Vagina (tissue), 2 donors: ENCODE measurements around the gene ZSCAN12. TPM values are rescaled to one million over a fixed set of nuclear protein-coding genes. Genes with fewer than 3 reads are reported as not detected.

ENCODE experiments used
- DNase-seq, 2 donors: peaks; one replicate each; pipeline ENCODE4 v3.0.0-alpha.2; 2017; ENCODE audit errors: extremely low spot score in 2 of 2
- H3K27ac ChIP-seq: fragments of 200-600 bp; sonication (generic); one replicate; pipeline ENCODE4 v1.5.1; 2019
- H3K27me3 ChIP-seq: fragments of 200-600 bp; sonication (generic); one replicate; pipeline ENCODE4 v1.5.1; 2019
- H3K36me3 ChIP-seq, 2 donors: fragments of 200-600 bp; sonication (generic); one replicate each; pipeline ENCODE4 v1.5.1; 2017 to 2019
- H3K4me1 ChIP-seq: fragments of 200-600 bp; sonication (generic); one replicate; pipeline ENCODE4 v1.5.1; 2019
- H3K4me3 ChIP-seq, 2 donors: fragments of 200-600 bp; sonication (generic); 1 replicate in 1 of 2; 2 replicates in 1 of 2; pipeline ENCODE4 v1.5.1; 2016 to 2019
- H3K9me3 ChIP-seq: fragments of 200-600 bp; sonication (generic); one replicate; pipeline ENCODE4 v1.5.1; 2019
- POLR2A ChIP-seq, 2 donors: fragments of 450-650 bp; IDR thresholded peaks; one replicate each; pipeline ENCODE4 v1.6.1; 2017; ENCODE audit warnings: antibody characterized with exemption in 2 of 2, mild to moderate bottlenecking in 2 of 2, moderate library complexity in 2 of 2
- POLR2AphosphoS5 ChIP-seq, 2 donors: sonication (generic); formaldehyde crosslinking; IDR thresholded peaks; one replicate each; pipeline ENCODE4 v1.9.0; 2017; ENCODE audit warnings: antibody characterized with exemption in 2 of 2, mild to moderate bottlenecking in 2 of 2, low read depth in 1 of 2; ENCODE audit not compliant: insufficient read depth in 1 of 2
- intact Hi-C: fragments of 100-400 bp; cut with DNase I; formaldehyde crosslinking; loops from one replicate; pipeline ENCODE4 v1.15.1; 2023
- total RNA-seq: library from RNA; depleted of rRNA; stranded (reverse); fragments of >200 nt; gene quantifications from one replicate; pipeline ENCODE4 v1.2.3, GENCODE V29; 2016
- TF ChIP-seq, protein P1 (sequence below), 3 experiments: fragments of 450-650 bp in 2 of 3; fragments of 200-600 bp in 1 of 3; sonication (generic) in 1 of 3; IDR thresholded peaks; one replicate each; pipeline ENCODE4 v1.5.1; 2017 to 2019; ENCODE audit warnings: antibody characterized with exemption in 3 of 3, mild to moderate bottlenecking in 2 of 3, moderate library complexity in 2 of 3

The ZSCAN12 gene
- total RNA-seq, 1 donor from 2014 or later = 5.9 TPM

DNA sequence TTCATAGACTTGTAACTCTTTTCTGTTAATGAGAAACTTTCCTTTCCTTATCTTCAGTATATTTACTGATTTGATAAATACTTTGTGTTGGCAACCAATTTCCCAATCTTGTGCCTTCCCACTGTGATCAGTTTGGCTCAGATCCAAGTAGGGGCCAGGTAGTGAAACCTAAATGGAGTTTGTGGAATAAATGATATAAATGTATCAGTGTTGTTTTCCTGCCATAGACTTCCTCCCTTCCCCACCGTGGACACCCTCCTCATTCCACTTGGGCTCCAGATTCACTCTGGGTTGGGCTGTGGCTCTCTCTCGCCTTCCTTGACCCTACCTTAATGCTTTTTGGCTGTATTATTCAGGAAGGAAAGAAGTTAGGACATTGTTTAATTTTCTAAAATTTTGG lies 48.5 kb downstream of the ZSCAN12 start:
- Histone ChIP-seq H3K9me3 (no peaks in the 10 kb centered on the region), H3K36me3 (no peaks in the 10 kb centered on the region), H3K27ac (no peak overlapping the region), H3K4me3 (peak overlapping the region; percentile 1 to 70), H3K4me1 (peaks cover 42% of the 10 kb centered on the region), H3K27me3 (no peaks in the 10 kb centered on the region)
- TF ChIP-seq POLR2AphosphoS5 (IDR thresholded peaks at IDR 0.05; ENCODE audit: insufficient read depth in 1 of 2, low read depth in 1 of 2) = no peak
- no peak for TF ChIP-seq POLR2A (IDR thresholded peaks at IDR 0.05)
- TF ChIP-seq, protein P1, sequence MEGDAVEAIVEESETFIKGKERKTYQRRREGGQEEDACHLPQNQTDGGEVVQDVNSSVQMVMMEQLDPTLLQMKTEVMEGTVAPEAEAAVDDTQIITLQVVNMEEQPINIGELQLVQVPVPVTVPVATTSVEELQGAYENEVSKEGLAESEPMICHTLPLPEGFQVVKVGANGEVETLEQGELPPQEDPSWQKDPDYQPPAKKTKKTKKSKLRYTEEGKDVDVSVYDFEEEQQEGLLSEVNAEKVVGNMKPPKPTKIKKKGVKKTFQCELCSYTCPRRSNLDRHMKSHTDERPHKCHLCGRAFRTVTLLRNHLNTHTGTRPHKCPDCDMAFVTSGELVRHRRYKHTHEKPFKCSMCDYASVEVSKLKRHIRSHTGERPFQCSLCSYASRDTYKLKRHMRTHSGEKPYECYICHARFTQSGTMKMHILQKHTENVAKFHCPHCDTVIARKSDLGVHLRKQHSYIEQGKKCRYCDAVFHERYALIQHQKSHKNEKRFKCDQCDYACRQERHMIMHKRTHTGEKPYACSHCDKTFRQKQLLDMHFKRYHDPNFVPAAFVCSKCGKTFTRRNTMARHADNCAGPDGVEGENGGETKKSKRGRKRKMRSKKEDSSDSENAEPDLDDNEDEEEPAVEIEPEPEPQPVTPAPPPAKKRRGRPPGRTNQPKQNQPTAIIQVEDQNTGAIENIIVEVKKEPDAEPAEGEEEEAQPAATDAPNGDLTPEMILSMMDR (IDR thresholded peaks at IDR 0.05) = no peak
- intact Hi-C loops = loop anchor here (10.0 kb wide), 1 partner anchor 226 kb away; the partner anchor contains the start of gene ZSCAN16
- DNase-seq = no peak

- no peak for DNase-seq
- H3K27ac ChIP-seq = peak within 1 kb of the TSS; percentile 71
- intact Hi-C loops = loop anchor here (10.0 kb wide), 1 partner anchor 225 kb away; the partner anchor contains the start of gene ZSCAN16
- no peaks in the 10 kb centered on the region for H3K36me3 ChIP-seq
- H3K9me3 ChIP-seq = no peaks in the 10 kb centered on the region
- H3K4me1 ChIP-seq = peaks cover 34% of the 10 kb centered on the region
- TF ChIP-seq POLR2AphosphoS5 (IDR thresholded peaks at IDR 0.05; ENCODE audit: insufficient read depth in 1 of 2, low read depth in 1 of 2) = peak; percentile 55 to 89
- TF ChIP-seq POLR2A (IDR thresholded peaks at IDR 0.05) = no peak
- H3K4me3 ChIP-seq = peak within 1 kb of the TSS; percentile 70 to 83
- H3K27me3 ChIP-seq = no peaks in the 10 kb centered on the region
Observed at GRCh38 chr6:28349892-28350737, 49.4 kb downstream of the ZSCAN12 start, which contains the start of gene ZKSCAN3. ZKSCAN3 (plus strand) TSS chr6:28349947; CDS start chr6:28359587, 9,640 bp downstream.

DNA sequence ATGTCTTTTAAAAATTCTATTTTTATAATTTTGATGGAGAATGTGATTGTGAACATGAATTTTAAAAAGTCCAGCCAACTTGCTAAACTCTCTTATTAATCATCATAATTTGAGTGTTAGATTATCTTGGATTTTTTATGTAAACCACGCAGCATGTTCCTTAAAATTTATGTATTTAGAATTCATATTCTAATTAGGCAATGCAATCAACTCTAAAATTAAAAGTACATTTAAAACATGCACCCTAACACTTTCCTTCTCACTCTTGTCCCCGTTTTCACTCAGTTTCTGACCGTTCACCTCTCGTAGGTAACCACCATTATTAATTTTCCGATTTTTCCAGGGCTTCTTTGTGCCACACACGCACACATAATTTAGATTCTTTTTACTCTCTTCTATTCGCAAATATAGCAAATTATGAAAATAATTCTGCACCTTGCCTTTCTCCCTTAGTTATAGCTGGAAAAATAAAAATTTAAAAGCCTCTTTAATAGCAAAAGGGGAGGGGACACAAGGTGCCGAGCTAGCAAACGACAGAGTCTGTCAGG lies 50.1 kb downstream of the ZSCAN12 start:
- peak overlapping the region; percentile 71 for H3K27ac ChIP-seq
- no peaks in the 10 kb centered on the region for H3K27me3 ChIP-seq
- TF ChIP-seq, protein P1 (IDR thresholded peaks at IDR 0.05) = no peak
- no peak for TF ChIP-seq POLR2AphosphoS5 (IDR thresholded peaks at IDR 0.05; ENCODE audit: insufficient read depth in 1 of 2, low read depth in 1 of 2)
- no peak for TF ChIP-seq POLR2A (IDR thresholded peaks at IDR 0.05)
- H3K36me3 ChIP-seq = no peaks in the 10 kb centered on the region
- H3K4me1 ChIP-seq = peaks cover 27% of the 10 kb centered on the region
- no peak for DNase-seq
- H3K9me3 ChIP-seq = no peaks in the 10 kb centered on the region
- intact Hi-C loops = no loop called here
- H3K4me3 ChIP-seq = peak overlapping the region; percentile 70 to 83

DNA sequence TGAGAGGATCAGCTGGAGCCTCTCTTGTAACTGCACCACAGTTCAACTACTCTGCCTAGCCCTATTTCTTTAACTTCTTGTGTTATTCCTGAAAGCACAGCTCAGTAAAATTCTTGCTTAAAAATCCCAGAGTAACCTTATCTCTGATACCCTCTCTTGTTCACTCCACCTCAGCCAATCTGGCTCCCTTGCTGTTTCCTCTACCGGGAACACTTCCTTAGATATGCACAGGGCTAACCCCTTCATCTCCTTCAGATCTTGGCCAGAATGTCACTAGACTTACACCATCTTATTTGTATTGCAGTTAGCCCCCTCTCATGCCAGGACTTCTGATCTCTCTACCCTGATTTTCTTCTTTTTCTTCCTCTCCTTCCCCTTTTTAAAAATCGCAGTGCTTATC lies 52.4 kb downstream of the ZSCAN12 start:
- no peak overlapping the region for H3K4me3 ChIP-seq
- TF ChIP-seq POLR2A (IDR thresholded peaks at IDR 0.05) (no peak), POLR2AphosphoS5 (IDR thresholded peaks at IDR 0.05; ENCODE audit: insufficient read depth in 1 of 2, low read depth in 1 of 2) (no peak)
- TF ChIP-seq, protein P1 (IDR thresholded peaks at IDR 0.05) = no peak
- H3K36me3 ChIP-seq = no peaks in the 10 kb centered on the region
- intact Hi-C loops = no loop called here
- DNase-seq = no peak
- no peak overlapping the region for H3K27ac ChIP-seq
- no peaks in the 10 kb centered on the region for H3K27me3 ChIP-seq
- peaks cover 18% of the 10 kb centered on the region for H3K4me1 ChIP-seq
- no peaks in the 10 kb centered on the region for H3K9me3 ChIP-seq

DNA sequence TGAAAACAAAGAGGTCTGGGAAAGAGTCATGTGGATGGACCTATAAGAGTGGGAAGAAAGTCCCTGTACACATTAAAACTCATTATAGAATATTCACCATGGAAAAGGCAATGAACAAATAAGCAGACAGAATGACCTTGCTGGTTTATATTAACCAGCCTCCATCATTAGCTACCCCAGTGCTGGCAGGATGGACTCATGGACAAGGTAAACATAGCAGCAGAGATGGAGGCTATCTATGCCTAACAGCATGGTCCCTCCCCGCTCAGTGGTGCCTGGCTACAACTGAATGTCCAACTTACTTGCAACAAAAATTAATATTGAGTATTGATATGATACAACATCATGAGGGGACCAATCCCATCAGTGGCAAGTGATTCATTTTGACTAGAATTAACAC lies 54.3 kb downstream of the ZSCAN12 start:
- Histone ChIP-seq H3K9me3 (no peaks in the 10 kb centered on the region), H3K27me3 (no peaks in the 10 kb centered on the region), H3K4me1 (peaks cover 2% of the 10 kb centered on the region), H3K27ac (no peak overlapping the region), H3K36me3 (no peaks in the 10 kb centered on the region), H3K4me3 (no peak overlapping the region)
- no peak for DNase-seq
- TF ChIP-seq, protein P1 (IDR thresholded peaks at IDR 0.05) = no peak
- no peak for TF ChIP-seq POLR2AphosphoS5 (IDR thresholded peaks at IDR 0.05; ENCODE audit: insufficient read depth in 1 of 2, low read depth in 1 of 2)
- no peak for TF ChIP-seq POLR2A (IDR thresholded peaks at IDR 0.05)
- intact Hi-C loops = no loop called here
